ENCODE measurements around the gene CMIP.

DNA sequence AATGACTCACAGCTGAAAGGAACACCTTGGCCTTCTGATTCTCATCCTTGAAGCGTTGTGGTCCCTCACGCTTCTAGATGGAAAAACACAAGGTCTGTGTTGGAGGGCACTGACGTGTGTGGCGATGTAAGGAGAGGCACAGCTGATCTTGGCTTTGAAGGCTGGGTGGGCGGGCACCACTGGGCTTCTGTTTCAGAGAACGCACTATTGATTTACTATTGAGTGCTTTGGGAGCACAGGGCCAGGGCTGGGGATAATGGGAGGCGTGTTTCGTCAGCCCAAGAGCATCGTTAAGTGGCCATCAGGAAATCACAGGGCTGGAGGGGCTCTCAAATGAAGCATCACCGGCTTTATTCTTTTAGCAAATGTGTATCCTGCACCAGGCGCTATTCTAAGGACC is 70.7 kb downstream of the CMIP start:
- TF ChIP-seq, protein P1, sequence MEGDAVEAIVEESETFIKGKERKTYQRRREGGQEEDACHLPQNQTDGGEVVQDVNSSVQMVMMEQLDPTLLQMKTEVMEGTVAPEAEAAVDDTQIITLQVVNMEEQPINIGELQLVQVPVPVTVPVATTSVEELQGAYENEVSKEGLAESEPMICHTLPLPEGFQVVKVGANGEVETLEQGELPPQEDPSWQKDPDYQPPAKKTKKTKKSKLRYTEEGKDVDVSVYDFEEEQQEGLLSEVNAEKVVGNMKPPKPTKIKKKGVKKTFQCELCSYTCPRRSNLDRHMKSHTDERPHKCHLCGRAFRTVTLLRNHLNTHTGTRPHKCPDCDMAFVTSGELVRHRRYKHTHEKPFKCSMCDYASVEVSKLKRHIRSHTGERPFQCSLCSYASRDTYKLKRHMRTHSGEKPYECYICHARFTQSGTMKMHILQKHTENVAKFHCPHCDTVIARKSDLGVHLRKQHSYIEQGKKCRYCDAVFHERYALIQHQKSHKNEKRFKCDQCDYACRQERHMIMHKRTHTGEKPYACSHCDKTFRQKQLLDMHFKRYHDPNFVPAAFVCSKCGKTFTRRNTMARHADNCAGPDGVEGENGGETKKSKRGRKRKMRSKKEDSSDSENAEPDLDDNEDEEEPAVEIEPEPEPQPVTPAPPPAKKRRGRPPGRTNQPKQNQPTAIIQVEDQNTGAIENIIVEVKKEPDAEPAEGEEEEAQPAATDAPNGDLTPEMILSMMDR (conservative IDR thresholded peaks at IDR 0.05; ENCODE audit: low read depth, low read length): no peak
- TF ChIP-seq EZH2phosphoT487 (IDR thresholded peaks at IDR 0.05; ENCODE audit: borderline replicate concordance, low read length) (no peak), EZH2 (IDR thresholded peaks at IDR 0.05; ENCODE audit: low read length, unreplicated experiment) (no peak)
